ENCODE data around the gene QRFP.
"Not testable (repeated sequence)": the region's sequence is repeated elsewhere in the genome, so short reads cannot be mapped to it uniquely, and the experiment has no call there.

QRFP gene

DNA sequence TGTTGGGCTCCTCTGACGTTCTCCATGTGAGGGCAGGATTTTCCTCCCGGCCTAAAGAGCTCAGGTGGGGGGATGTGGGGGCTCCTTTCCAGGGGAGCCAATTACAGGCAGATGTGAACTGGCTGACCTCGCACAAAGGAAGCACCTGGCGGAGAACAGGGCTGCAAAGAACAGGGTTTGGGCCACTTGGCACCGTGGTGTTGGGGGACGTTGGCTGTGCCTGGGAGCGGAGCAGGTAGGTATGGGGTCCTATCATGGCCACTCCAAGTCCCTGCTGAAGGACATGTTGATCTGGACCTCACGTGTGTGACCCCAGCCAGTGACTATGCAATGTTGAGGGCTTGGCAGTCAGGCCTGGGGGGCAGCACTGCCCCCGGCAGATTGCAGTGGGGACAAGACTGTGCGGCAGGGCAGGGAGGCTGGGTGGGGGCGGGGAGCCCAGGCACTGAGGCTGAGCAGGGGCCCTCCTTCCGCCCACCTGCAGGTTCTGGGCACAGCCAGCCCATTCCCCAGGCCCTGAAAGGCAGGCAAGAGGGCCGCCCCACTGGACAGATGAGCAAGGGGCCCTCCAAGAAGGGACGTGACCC lies 23.0 kb upstream of the QRFP start:
- DNase-seq = no peak

DNA sequence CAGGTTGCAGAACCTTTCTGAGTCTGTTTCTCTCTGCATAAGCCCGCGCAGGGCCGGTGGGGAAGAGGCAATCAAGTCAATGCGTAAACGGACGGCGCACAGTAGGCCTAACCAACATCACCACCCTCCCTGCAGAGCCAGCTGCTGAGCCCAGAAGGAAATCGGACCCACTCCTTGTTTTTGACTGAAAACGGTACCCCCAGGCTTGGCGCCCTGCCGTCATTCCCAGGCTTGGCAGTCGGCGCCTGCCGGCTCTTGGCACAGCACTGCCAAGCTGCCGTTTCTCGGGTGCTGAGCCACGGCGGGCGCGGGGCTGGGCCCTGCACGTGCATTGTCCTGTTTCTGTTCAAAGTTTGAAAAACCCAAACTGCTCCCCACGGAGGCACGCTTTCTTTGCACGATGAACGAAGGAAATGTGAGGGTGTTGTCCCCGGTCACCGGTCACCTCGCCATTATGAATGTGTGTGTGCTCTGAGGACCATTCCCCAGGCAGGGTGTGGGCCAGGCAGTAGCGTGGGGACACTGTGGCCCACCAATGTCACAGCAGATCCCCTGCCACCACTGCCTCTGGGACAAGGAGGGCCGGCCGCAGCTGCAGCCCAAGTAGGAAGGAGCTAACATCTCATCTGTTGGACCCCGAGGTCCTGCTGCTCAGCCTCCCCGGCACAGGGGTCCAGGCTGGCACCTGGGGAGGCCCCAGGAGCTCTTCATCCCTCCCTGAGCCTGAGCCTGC lies 22.4 kb upstream of the QRFP start:
- DNase-seq = no peak

DNA sequence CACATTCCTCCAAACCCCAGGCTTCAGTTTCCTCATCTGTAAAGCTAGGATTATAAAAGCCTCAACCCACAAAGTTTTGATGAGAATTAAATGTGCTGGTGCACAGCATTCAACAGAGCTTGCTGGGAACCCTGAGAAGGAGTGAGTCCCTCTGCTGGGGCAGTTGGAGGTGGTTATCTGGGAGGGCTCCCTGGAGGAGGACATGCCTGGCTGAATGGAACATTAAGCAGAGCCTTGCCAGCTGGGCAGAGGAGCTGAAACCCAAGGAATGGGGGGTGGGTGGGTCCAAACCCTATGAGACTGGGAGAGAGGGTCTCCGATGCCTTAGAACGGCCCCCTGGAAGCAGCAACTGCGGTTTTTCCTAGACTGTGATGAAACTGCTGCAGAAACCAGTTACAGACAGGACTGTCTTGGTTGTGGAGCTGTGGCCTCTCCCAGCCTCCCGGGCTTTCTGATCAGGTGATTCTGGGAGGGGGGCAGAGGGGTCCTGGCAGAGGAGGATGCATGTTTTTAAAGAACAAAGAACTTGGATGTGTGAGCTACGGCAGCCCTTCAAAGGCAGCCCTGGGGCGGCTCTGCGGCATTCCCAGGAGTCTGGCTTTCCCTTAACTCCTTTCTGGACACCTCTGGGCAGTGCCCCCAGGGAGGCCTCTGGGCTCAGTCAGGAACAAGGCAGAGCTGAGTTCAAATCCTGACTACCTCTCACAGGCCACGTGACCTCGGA lies 21.7 kb upstream of the QRFP start:
- no peak for DNase-seq

DNA sequence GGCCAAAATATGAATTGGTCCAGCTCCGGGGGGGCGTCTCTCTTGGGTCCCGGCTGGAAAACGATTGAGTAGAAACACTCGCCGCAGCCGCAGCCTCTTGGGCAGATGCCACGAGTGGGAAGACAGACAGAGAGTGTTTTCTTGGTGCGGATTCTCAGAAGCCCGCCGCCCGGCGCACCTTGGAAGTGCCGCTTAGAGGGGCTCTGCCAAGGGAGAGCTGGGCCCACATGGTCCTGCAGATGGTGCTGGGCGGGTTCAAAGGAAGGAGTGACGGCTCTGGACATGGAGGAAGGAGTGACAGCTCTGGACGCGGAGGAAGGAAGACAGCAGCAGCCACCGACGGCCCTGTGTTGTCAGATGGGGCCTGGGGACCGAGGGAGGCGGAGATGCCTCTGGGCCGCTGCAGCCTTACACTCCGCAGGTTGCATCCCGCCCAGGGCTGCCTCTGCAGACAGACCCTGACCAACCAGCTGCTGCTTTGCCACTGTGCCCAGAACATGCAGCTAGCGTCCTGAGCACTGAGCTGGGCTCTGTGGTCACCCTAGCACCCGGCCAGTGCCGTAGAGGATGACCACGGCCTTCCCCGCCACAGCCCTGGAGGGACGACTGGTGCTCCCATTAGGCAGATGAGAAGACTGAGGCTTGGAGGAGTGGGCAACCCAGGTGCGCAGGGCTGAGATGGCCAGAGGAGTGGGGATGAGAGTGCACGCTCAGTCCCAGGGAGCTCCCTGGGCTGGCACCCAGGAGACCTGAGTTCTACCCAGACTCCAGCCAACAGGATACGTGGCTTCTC lies 20.8 kb upstream of the QRFP start:
- DNase-seq = no peak

DNA sequence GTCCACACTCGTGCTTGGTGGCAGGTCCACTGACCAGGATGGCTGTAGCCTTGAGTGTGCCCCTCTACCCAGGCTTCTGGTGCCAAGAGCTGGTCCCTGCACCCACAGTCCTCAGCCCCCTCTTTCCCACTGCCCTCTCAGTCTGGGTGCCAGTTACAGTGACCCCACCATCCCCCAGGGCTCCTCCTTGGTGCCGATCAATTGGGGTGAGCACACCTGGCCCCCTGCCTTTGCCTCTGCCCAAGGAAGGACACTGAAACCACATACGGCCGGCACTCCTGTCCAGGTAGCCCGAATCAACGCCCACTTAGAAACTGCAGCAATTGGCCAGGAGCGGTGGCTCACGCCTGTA lies 18.5 kb upstream of the QRFP start:
- DNase-seq = no peak

DNA sequence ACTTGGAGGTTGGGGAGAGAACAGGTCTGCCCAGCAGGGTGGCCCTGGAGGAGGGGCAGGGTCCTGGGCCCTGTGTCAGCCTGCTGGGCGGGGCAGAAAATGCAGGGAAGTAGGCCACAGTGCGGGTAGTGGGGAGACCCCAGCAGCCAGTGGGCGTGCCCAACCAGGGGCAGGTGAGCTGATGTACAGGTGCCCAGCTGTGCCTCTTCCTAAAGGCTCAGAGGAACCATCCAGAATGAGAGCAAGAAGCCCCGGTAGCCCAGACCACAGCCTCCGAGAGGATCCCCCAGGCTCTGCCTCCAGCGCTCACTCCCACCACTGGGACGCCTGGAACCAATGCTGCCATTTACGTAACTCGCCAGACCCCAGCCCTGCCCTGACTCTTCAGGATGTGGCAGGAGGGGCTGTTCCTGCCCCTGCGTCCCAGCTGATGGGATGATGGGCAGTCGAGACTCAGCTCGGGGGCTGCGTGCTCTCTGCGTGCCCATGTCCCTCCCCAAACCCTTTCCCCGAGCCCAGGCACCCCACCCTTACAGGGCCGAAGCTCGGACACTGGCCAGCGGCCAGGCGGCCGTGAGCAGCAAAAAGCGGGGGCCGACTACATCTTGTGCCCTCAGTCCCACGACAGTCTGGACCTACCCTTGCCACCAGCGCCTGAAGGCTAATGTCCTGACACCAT lies 17.9 kb upstream of the QRFP start:
- no peak for DNase-seq

DNA sequence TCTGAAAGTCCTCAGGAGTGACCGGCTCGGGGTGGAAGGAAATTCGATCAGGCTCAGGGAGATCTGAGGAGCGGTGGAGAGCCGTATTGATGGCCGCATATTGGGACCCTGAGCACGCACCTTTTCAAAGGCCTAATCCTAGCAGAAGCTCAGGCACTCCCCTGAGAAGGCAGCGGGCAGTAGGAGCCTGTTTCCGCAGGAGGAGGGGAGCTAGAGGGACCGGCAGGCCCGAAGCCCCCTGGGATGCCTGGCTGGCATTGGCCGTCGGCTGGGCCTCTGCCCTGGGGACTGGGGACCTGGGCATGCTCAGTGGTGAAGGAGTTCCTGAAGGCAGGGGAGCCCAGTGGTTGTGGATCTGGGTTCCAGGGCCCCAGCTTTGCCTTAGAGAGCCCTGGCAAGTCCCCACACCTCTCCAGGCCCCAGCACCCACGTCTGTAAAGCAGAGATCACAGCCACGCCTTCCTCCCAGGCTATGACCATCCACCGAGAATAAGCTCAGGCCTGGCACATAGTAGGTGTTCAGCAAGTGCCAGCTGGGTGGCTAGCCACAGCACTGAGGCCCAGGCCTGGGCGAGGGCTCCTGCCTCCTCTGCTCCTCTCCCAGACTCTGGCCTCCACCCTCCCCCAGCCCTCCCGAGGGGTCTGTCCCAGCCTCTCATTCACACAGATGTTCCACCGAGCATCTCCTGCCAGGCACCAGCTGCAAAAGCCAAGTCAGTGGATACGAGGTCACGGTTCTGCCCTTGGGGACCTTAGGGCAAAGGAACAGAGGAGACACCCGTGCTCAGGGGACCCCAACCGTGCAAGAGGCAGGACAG lies 17.2 kb upstream of the QRFP start:
- DNase-seq = no peak

DNA sequence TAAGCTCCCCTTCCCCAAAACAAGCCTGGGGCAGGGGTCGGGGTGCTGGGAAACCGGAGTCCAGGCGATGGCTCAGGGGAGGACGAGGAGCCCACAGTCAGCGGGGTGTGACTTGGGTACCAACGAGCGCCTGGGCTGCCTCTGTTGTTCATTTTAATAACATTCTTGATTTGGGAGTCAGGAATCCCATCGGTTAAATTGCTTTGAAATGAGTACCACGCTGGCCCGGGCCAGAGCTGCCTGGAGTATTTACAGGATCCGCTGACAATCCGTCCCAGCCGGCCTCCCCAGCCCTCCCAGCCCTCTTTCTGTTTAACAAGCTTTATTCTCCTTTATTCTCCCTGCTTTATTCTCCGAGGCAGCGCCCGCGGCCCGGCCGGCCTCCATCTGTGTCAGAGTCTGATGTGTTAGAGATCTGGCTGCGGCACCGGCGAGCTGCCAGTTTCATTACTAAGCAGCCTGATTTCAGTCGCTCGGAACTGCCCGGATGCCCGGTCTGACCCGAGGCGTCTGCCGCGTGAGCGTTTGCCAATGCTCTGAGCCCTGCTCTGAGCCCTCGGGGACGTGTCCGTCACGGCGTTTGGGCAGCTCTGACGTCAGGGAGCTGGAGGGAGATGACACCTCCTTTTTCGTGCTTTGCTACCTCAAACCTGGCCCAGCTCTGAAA lies 16.5 kb upstream of the QRFP start:
- no peak for DNase-seq

DNA sequence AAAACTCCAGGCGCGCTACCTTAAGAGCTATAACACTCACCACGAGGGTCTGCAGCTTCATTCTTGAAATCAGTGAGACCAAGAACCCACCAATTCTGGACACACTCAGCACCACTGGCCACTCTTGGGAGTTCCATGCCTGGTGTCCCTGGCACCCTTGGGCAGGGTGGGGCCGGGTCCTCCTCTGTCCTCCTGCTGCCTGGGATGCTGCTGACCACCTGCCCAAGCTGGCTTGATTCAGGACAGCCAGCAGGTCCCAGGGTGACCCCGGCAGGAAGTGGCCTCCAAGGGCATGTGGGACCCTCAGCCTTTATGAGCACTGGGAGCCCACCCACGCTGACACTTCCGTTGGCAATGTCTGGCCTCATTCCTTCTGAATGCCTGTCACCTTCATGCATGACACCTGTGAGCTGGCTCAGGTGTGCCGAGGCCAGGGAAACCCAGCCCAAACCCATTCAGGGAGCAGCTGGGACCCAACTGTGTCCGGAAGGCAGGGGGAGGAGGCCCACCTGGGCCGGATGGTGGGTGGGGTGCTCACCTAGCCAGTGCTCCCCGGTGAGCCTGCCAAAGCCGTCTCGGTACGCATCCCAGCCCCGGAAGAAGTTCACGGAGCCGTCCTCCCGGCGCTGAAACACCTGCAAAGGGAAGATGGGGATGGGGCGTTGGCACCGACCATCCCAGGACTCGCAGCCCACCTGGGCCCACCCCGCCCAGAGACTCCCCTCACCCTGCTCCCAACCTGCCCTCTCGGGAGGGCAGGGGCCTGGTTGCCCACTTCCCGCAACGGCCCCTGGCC lies 14.8 kb upstream of the QRFP start:
- no peak for DNase-seq

DNA sequence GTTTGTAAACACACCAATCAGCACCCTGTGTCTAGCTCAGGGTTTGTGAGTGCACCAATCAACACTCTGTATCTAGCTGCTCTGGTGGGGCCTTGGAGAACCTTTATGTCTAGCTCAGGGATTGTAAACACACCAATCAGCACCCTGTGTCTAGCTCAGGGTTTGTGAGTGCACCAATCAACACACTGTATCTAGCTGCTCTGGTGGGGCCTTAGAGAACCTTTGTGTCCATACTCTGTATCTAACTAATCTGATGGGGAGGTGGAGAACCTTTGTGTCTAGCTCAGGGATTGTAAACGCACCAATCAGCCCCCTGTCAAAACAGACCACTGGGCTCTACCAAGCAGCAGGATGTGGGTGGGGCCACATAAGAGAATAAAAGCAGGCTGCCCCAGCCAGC lies 14.1 kb upstream of the QRFP start:
- DNase-seq = not testable (repeated sequence)

DNA sequence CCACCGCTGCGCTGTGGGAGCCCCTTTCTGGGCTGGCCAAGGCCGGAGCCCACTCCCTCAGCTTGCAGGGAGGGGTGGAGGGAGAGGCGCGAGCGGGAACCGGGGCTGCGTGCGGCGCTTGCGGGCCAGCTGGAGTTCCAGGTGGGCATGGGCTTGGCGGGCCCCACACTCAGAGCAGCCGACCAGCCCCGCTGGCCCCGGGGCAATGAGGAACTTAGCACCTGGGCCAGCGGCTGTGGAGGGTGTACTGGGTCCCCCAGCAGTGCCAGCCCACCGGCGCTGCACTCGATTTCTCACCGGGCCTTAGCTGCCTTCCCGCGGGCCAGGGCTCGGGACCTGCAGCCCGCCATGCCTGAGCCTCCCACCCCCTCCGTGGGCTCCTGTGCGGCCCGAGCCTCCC lies 13.4 kb upstream of the QRFP start:
- not testable (repeated sequence) for DNase-seq

DNA sequence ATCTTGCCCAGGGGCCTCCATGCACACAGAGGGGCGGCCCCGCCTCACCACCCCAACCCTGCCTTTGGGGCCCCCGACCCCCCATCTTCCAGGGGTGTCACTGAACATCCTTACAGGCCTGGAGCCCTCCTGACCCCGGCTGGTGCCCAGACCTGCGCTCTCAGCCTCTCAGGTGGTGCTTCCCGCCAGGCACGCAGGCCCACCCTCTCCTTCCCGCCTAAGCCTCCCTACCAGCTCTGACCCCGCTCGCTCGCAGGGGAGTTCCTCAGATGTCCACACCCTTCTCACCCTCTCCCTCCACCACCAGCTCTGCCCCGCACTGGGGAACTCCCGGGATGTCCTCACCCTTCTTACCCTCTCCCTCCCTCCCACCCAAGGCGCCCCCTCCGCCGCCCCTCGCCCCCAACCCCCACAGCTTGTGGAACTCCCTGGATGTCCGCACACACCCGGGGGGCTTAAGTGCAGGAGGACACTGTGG lies 12.3 kb upstream of the QRFP start:
- DNase-seq = no peak

DNA sequence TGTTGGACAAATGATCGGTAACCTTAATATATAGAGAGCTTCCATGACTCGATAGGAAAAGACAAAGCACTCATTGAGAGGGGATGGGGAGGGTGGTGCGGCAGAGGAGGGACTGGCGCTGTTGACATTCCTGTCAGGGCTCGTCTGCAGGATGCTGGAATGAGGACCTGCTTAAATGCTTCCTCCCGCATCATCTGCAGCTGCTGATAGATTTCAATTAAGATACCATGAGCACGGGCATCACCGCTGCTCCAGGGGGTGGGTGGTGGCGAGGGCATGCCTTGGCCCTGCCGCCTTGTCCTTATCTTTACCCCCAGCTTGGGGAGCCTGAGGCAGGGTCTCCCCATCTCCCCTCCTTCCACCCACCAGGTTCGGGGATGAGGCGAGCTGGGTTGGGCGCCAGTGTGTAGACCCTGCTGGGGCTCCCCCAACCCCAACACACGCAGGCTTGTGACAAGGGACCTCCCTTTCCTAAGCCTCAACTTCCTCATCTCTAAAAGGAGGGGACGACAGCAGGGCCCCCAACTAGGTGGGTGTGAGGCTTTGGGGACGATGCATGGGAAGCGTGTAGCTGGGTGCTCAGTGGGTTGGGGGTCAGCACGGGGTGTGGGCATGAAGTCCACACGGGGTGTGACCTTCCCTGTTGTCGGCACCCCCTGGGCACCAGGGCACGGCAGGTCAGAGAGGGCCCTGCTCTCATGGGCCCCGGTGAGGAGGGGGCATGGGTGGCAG lies 11.7 kb upstream of the QRFP start:
- no peak for DNase-seq

DNA sequence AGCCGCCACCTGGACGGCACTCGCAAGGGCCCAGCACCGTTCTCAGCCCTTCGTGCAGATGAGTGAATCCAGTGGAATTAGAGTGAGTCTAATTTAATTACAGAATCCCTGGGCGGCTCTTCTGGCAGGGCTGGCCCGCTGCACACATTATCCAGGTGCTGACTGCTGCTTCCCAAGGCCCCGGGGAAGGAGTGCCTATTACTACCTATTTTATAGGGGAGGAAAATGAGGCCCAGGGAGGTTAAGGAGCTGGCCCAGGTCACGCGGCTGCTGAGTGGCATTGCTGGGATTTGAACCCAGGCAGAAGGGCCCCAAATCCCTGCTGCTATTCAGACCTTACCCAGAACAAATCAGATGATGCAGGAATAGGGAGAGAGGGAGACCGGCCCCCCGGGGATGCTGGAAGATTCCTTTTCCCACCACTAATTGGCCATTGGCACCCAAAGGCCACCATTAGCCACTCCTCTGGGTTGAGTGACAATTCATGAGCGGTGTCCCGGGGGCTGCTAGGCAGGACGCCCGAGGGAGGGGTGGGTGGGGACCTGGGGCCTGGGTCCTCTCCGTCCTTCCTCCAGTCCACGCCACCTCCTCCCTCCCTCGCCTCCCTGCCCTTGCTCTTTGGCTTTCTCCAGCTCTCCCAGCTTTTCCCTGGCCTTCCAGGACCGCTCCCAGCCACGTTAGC lies 10.3 kb upstream of the QRFP start:
- peak; percentile 19 for DNase-seq

DNA sequence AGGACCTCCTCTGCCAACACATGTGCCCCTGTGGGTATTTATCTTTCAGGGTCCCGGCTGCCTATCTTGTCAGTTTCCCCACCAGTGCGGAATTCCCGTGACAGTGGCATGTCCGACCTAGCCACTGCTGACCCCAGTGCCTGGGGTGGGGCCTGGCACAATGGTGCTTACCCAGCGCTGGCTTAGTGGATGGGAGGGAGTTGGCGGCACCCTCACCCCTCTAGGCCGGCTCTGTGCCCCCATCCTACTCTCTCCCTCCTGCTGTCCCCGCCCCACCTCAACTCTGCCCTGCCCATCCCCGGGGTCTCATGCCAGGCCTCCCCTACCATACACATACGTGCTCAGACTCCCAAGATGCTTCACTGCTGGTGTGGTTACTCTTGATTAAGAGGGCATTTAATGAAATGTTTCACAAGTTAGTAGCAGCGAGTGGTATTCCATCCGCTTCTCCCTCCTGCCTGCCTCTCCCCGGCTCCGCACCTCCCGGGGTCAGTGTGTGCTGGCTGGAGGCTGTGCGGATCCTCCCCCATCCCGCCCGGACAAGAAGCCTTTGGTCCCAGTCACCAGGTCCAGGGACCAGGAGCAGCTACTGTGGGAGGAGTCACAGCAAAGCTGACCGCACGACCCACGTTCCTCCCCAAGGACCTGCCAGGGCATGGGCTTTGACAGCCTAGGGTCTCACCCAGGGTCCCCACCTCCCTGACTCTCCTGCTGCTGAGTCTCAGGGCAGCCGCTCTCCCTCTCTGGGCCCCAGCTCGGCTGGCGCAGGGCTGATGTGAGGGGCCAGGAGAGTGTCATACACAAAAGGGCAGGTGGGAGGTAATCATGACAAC lies 9.5 kb upstream of the QRFP start:
- DNase-seq = no peak

DNA sequence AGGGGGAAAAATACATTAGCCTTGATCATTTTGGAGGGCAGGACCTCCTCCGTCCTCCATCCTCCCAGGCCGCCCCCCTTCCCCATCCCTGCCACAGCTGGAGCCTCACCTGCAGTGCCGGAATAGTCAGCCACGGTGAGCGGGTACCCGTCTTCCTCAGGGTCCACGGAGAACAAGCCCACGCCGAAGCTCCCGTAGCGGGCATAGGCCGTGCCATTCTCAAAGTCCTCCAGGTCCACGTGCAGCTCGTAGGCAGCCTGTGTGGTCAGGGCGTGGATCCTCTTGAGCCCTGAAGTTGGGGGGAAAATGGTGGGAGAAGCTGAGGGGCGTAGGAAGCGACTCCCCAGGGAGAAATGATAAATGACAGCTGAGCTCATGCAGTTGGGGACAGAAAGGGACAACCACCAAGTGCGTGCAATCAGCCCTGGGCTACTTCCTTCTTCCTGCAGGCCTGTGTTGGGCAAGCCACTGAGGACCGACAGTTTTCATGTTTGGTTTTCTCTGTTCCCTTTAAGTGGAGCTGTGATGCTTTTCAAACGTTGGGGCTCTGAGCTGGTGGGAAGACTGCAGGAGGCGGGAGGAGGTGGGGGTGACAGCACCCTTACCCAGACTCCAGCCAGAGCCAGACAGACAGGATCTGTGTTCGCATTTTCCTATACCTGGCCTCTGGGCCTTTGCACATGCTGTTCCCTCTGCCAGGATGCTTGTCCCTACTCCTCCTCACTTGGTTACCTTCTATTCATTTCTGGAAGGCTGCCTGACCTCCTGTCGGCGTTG lies 8.7 kb upstream of the QRFP start:
- DNase-seq = no peak

Data from NCI-H146 (cell line).